ENCODE data around the gene ZNF444.
"Not testable (repeated sequence)": the region's sequence is repeated elsewhere in the genome, so short reads cannot be mapped to it uniquely, and the experiment has no call there.

The ZNF444 gene

GRCh38 chr19:56176881-56177280 lies 35.8 kb downstream of the ZNF444 start:
- DNase-seq (ENCODE audit: low read depth), result no peak

- no peak for DNase-seq (ENCODE audit: low read depth)
These were observed 36.6 kb downstream of the ZNF444 start for GRCh38 chr19:56177564-56178243.

GRCh38 chr19:56189785-56190184 lies 48.7 kb downstream of the ZNF444 start:
- no peak for DNase-seq (ENCODE audit: low read depth)

- no peak for DNase-seq (ENCODE audit: low read depth)
These were observed 50.0 kb downstream of the ZNF444 start for GRCh38 chr19:56191115-56191514.

GRCh38 chr19:56191711-56192110 lies 50.6 kb downstream of the ZNF444 start:
- DNase-seq (ENCODE audit: low read depth), result no peak

- DNase-seq (ENCODE audit: low read depth), result no peak
These were observed 53.0 kb downstream of the ZNF444 start for GRCh38 chr19:56193981-56194640.

- not testable (repeated sequence) for DNase-seq (ENCODE audit: low read depth)
These were observed 56.6 kb downstream of the ZNF444 start, which contains the start of gene ZSCAN5B for GRCh38 chr19:56197646-56198045. Gene ZSCAN5B (minus strand): TSS chr19:56197783. CDS start chr19:56193052, 4,731 bp downstream.

GRCh38 chr19:56199687-56200086 lies 58.6 kb downstream of the ZNF444 start:
- DNase-seq (ENCODE audit: low read depth), result no peak

GRCh38 chr19:56201973-56202372 lies 60.9 kb downstream of the ZNF444 start, which contains the start of gene ZSCAN5C:
Gene ZSCAN5C (plus strand): TSS chr19:56202273. CDS start chr19:56205914, 3,641 bp downstream.
- DNase-seq (ENCODE audit: low read depth), result no peak

- not testable (repeated sequence) for DNase-seq (ENCODE audit: low read depth)
These were observed 66.5 kb downstream of the ZNF444 start for GRCh38 chr19:56207581-56207980.

- no peak for DNase-seq (ENCODE audit: low read depth)
These were observed 68.0 kb downstream of the ZNF444 start for GRCh38 chr19:56209091-56209490.

GRCh38 chr19:56210036-56210435 lies 68.9 kb downstream of the ZNF444 start:
- not testable (repeated sequence) for DNase-seq (ENCODE audit: low read depth)

Data from activated T-helper 9 cell treated with anti-CD3 and anti-CD28 coated beads, Interleukin-2, amount 50 U/mL, for 16 hours (primary cell).